SK-N-SH (cell line): Measurements from ENCODE around the gene RAB10. TPM values are rescaled to one million over a fixed set of nuclear protein-coding genes. Genes with fewer than 3 reads are reported as not detected.

Experiments used
- CTCF ChIA-PET: fragments of 300-600, 350-600 bp; formaldehyde crosslinking; extraction: SDS; loops from one replicate; lab custom pipeline; 2021; lab: Yijun Ruan, JAX
- POLR2A ChIA-PET: fragments of 350-600 bp; sonication (Branson Sonifier 250); formaldehyde crosslinking; extraction: SDS; loops from one replicate; lab custom pipeline; 2020; ENCODE audit warnings: antibody characterized with exemption, inconsistent platforms; lab: Yijun Ruan, JAX
- DNase-seq: peaks from one replicate; pipeline ENCODE4 v3.0.0; 2012
- H2AFZ ChIP-seq: fragments of 200-600 bp; sonication (generic); 2 replicates; pipeline ENCODE4 v1.8.1; 2016; ENCODE audit warnings: antibody characterized with exemption, mild to moderate bottlenecking, low read depth
- H3F3A ChIP-seq: fragments of 200-600 bp; sonication (generic); replicated peaks from 2 replicates; pipeline ENCODE3; 2016; ENCODE audit warnings: antibody characterized with exemption, mild to moderate bottlenecking; ENCODE audit not compliant: insufficient read depth
- H3K27ac ChIP-seq, 2 experiments: fragments of 200-500 bp in 1 of 2; fragments of 200-600 bp in 1 of 2; sonication (Bioruptor generic) in 1 of 2; sonication (generic), shearing (Covaris generic) in 1 of 2; 2 replicates each; pipeline versions ENCODE4 v1.5.1 to v1.6.1; 2014 to 2016; ENCODE audit warnings: low read depth in 2 of 2, inconsistent platforms in 1 of 2, low read length in 1 of 2, mild to moderate bottlenecking in 1 of 2, mixed read lengths in 1 of 2
- H3K27me3 ChIP-seq: fragments of 200-600 bp; sonication (generic), shearing (Covaris generic); 2 replicates; pipeline ENCODE4 v1.6.1; 2016; ENCODE audit warnings: mixed run types; ENCODE audit not compliant: insufficient read depth
- H3K36me3 ChIP-seq, 2 experiments: fragments of 200-500 bp in 1 of 2; fragments of 200-600 bp in 1 of 2; sonication (Bioruptor generic) in 1 of 2; sonication (generic) in 1 of 2; replicated peaks in 1 of 2; 2 replicates each; pipeline versions ENCODE3 to v1.5.1; 2014 to 2016; ENCODE audit warnings: low read length in 1 of 2, mild to moderate bottlenecking in 1 of 2; ENCODE audit not compliant: insufficient read depth in 2 of 2, control insufficient read depth in 1 of 2
- H3K4me1 ChIP-seq, 2 experiments: fragments of 200-500 bp in 1 of 2; fragments of 200-600 bp in 1 of 2; sonication (Bioruptor generic) in 1 of 2; sonication (generic), shearing (Covaris generic) in 1 of 2; 2 replicates each; pipeline versions ENCODE4 v1.5.1 to v1.6.1; 2014 to 2016; ENCODE audit warnings: low read depth in 1 of 2, low read length in 1 of 2, mixed run types in 1 of 2; ENCODE audit not compliant: insufficient read depth in 2 of 2, control insufficient read depth in 1 of 2
- H3K4me2 ChIP-seq: fragments of 200-600 bp; sonication (generic), shearing (Covaris generic); 2 replicates; pipeline ENCODE4 v1.6.1; 2017; ENCODE audit warnings: mixed run types
- H3K4me3 ChIP-seq, 2 experiments: fragments of 200-500 bp in 1 of 2; fragments of 200-600 bp in 1 of 2; sonication (Bioruptor generic) in 1 of 2; sonication (generic), shearing (Covaris generic) in 1 of 2; 2 replicates each; pipeline versions ENCODE4 v1.5.1 to v1.8.1; 2014 to 2016; ENCODE audit warnings: low read depth in 2 of 2, inconsistent platforms in 1 of 2, low read length in 1 of 2, mild to moderate bottlenecking in 1 of 2, mixed read lengths in 1 of 2, moderate library complexity in 1 of 2
- H3K79me2 ChIP-seq: fragments of 200-600 bp; sonication (generic); 2 replicates; pipeline ENCODE4 v1.8.1; 2017; ENCODE audit warnings: mild to moderate bottlenecking; ENCODE audit not compliant: insufficient read depth
- H3K9ac ChIP-seq: fragments of 200-600 bp; sonication (generic); 2 replicates; pipeline ENCODE4 v1.6.1; 2017; ENCODE audit warnings: mixed run types
- H3K9me2 ChIP-seq: fragments of 200-600 bp; sonication (generic); 2 replicates; pipeline ENCODE4 v1.6.1; 2017; ENCODE audit warnings: mixed run types
- H3K9me3 ChIP-seq: fragments of 200-600 bp; sonication (generic); 2 replicates; pipeline ENCODE4 v1.6.1; 2017; ENCODE audit warnings: mixed run types, mild to moderate bottlenecking, moderate library complexity
- H4K20me1 ChIP-seq: fragments of 200-600 bp; sonication (generic); 2 replicates; pipeline ENCODE4 v1.6.1; 2017; ENCODE audit warnings: mild to moderate bottlenecking, mixed run types; ENCODE audit not compliant: insufficient read depth
- ELF1 ChIP-seq: IDR thresholded peaks from 2 replicates; pipeline ENCODE4 v1.4.0; 2012
- EP300 ChIP-seq, 2 experiments: IDR thresholded peaks; 2 replicates each; pipeline versions ENCODE4 v1.4.0 to v1.6.1; 2012; ENCODE audit warnings: borderline replicate concordance in 1 of 2, low read depth in 1 of 2, low read length in 1 of 2
- EZH2phosphoT487 ChIP-seq: fragments of 200-600 bp; sonication (generic); IDR thresholded peaks from 2 replicates; pipeline ENCODE4 v1.6.1; 2017; ENCODE audit warnings: low read depth, mixed run types, mild to moderate bottlenecking, antibody characterized with exemption, moderate library complexity, borderline replicate concordance
- FOSL2 ChIP-seq: IDR thresholded peaks from 2 replicates; pipeline ENCODE4 v1.4.0; 2012; ENCODE audit warnings: low read depth, mild to moderate bottlenecking, moderate library complexity, borderline replicate concordance
- FOXJ3 ChIP-seq: sonication (generic); formaldehyde crosslinking; IDR thresholded peaks from 2 replicates; pipeline ENCODE4 v1.5.1; 2020; ENCODE audit warnings: mild to moderate bottlenecking, missing genetic modification reagents
- FOXM1 ChIP-seq: IDR thresholded peaks from 2 replicates; pipeline ENCODE4 v1.4.0; 2012; ENCODE audit warnings: low read depth, mild to moderate bottlenecking
- MAX ChIP-seq: IDR thresholded peaks from 2 replicates; pipeline ENCODE4 v1.4.0; 2012; ENCODE audit warnings: low read depth
- MEF2A ChIP-seq: IDR thresholded peaks from 2 replicates; pipeline ENCODE4 v1.4.0; 2012; ENCODE audit warnings: low read depth, borderline replicate concordance
- MXI1 ChIP-seq: IDR thresholded peaks from 2 replicates; pipeline ENCODE4 v1.6.1; 2012; ENCODE audit warnings: mild to moderate bottlenecking, low read depth, low read length, improper control_type of control experiment
- NFIC ChIP-seq: IDR thresholded peaks from 2 replicates; pipeline ENCODE4 v1.4.0; 2012; ENCODE audit warnings: borderline replicate concordance
- PBX3 ChIP-seq: IDR thresholded peaks from 2 replicates; pipeline ENCODE4; 2012
- RAD21 ChIP-seq: IDR thresholded peaks from 2 replicates; pipeline ENCODE4 v1.6.1; 2012; ENCODE audit warnings: mild to moderate bottlenecking, low read length
- RFX5 ChIP-seq: IDR thresholded peaks from 2 replicates; pipeline ENCODE4 v1.6.1; 2012; ENCODE audit warnings: mild to moderate bottlenecking, improper control_type of control experiment, low read length
- RXRA ChIP-seq: IDR thresholded peaks from 2 replicates; pipeline ENCODE4 v1.4.0; 2012; ENCODE audit warnings: low read depth, mild to moderate bottlenecking, borderline replicate concordance
- SIN3A ChIP-seq: IDR thresholded peaks from 2 replicates; pipeline ENCODE4 v1.6.1; 2012; ENCODE audit warnings: low read depth, mild to moderate bottlenecking, low read length, moderate library complexity, borderline replicate concordance
- SMC3 ChIP-seq: IDR thresholded peaks from 2 replicates; pipeline ENCODE4 v1.6.1; 2012; ENCODE audit warnings: low read depth, low read length, improper control_type of control experiment
- TCF12 ChIP-seq: IDR thresholded peaks from 2 replicates; pipeline ENCODE4 v1.4.0; 2012
- TEAD4 ChIP-seq: IDR thresholded peaks from 2 replicates; pipeline ENCODE4 v1.4.0; 2012; ENCODE audit warnings: mild to moderate bottlenecking, borderline replicate concordance; ENCODE audit not compliant: insufficient read depth
- USF2 ChIP-seq: fragments of 150-350 bp; IDR thresholded peaks from 2 replicates; pipeline ENCODE4 v1.6.1; 2017; ENCODE audit warnings: antibody characterized with exemption, low read length, low read depth, borderline replicate concordance
- YY1 ChIP-seq: IDR thresholded peaks from 2 replicates; pipeline ENCODE4 v1.4.0; 2012; ENCODE audit warnings: low read depth, mild to moderate bottlenecking
- WGBS: methylation state at CpG from one replicate; pipeline ENCODE4 v1.1.6; 2017; ENCODE audit warnings: low lambda C conversion rate; 5-methylcytosine and 5-hydroxymethylcytosine counted together
- polyA plus RNA-seq, 3 experiments: library from polyadenylated mRNA; depleted of rRNA; stranded (reverse); fragments of >200 nt; gene quantifications; 2 replicates each; pipeline ENCODE4 v1.2.3, GENCODE V29; 2012

RAB10 gene
- polyA plus RNA-seq, 1 of the 3 experiments (the other 2 are of a cell fraction) = 47.5 TPM

GRCh38 chr2:25989154-25989553, 44.7 kb upstream of the RAB10 start:
- Histone ChIP-seq H3K4me1 (no peaks in the 10 kb centered on the region; a peak in 1 of 4 replicates), H3K36me3 (no peaks in the 10 kb centered on the region), H4K20me1 (no peaks in the 10 kb centered on the region), H3K9me3 (no peaks in the 10 kb centered on the region), H3K9me2 (no peaks in the 10 kb centered on the region), H3K4me2 (no peak overlapping the region), H3K79me2 (no peaks in the 10 kb centered on the region), H3K27ac (no peak overlapping the region), H3K9ac (no peak overlapping the region), H3F3A (no peaks in the 10 kb centered on the region), H2AFZ (no peak overlapping the region), H3K27me3 (no peaks in the 10 kb centered on the region), H3K4me3 (no peak overlapping the region)
- TF ChIP-seq FOXJ3 (no peak), MAX (no peak), TCF12 (no peak), SMC3 (no peak), MEF2A (no peak), ELF1 (no peak), FOXM1 (no peak), YY1 (no peak), RAD21 (no peak), EP300 (IDR thresholded peaks at IDR 0.05; ENCODE audit: borderline replicate concordance in 1 of 2, low read depth in 1 of 2, low read length in 1 of 2) (no peak), MXI1 (no peak), RFX5 (no peak), EZH2phosphoT487 (no peak), RXRA (no peak), USF2 (no peak), NFIC (no peak), TEAD4 (no peak), PBX3 (no peak), FOSL2 (no peak), SIN3A (no peak)
- no peak for DNase-seq
- POLR2A ChIA-PET = no interaction called here
- CTCF ChIA-PET = interaction anchor here (0.7 to 6.1 kb wide), 5 partner anchors 8 to 157 kb away, joined by 3 to 96 read pairs (median 4); no protein-coding TSS in a partner anchor
- WGBS = 89% methylated on average over 4 of the region's 4 CpGs
